GM12875 (cell line): ENCODE measurements around the gene MPC2.
A peak's percentile ranks its signal among the peaks of the same experiment; 100 is the strongest.
"Not testable (repeated sequence)": the region's sequence is repeated elsewhere in the genome, so short reads cannot be mapped to it uniquely, and the experiment has no call there.

Experiments
- H3K4me3 ChIP-seq: one replicate; pipeline ENCODE4 v1.5.1; 2011; ENCODE audit warnings: low read depth, low read length, control low read depth
- CTCF ChIP-seq: IDR thresholded peaks from 2 replicates; pipeline ENCODE4 v1.5.1; 2011; ENCODE audit warnings: low read depth, mild to moderate bottlenecking, control low read depth, inconsistent platforms, low read length, moderate library complexity, borderline replicate concordance; ENCODE audit not compliant: insufficient read depth

MPC2 gene

GRCh38 chr1:167935216-167936067 lies 1.4 kb downstream of the MPC2 start:
- peak overlapping the region; percentile 87 for H3K4me3 ChIP-seq
- TF ChIP-seq CTCF, result no peak

GRCh38 chr1:167934426-167935215 lies 2.3 kb downstream of the MPC2 start:
- H3K4me3 ChIP-seq, result peak overlapping the region; percentile 87
- no peak for TF ChIP-seq CTCF

- no peak for TF ChIP-seq CTCF
- no peak overlapping the region for H3K4me3 ChIP-seq
Observed at GRCh38 chr1:167933788-167934187, 3.1 kb downstream of the MPC2 start.

GRCh38 chr1:167929725-167930124 lies 7.1 kb downstream of the MPC2 start:
- no peak overlapping the region for H3K4me3 ChIP-seq
- TF ChIP-seq CTCF, result no peak

- not testable (repeated sequence) for H3K4me3 ChIP-seq
Observed at GRCh38 chr1:167928919-167929318, 8.0 kb downstream of the MPC2 start.

- no peak for TF ChIP-seq CTCF
Observed at GRCh38 chr1:167928457-167928852, 8.4 kb downstream of the MPC2 start.

GRCh38 chr1:167927046-167927754 lies 9.7 kb downstream of the MPC2 start:
- H3K4me3 ChIP-seq, result no peak overlapping the region
- TF ChIP-seq CTCF, result no peak

More at GRCh38 chr1:167928457-167928852, 8.4 kb downstream of the MPC2 start:
- H3K4me3 ChIP-seq, result no peak overlapping the region
